Measurements from ENCODE around the gene ROCK2.

DNA sequence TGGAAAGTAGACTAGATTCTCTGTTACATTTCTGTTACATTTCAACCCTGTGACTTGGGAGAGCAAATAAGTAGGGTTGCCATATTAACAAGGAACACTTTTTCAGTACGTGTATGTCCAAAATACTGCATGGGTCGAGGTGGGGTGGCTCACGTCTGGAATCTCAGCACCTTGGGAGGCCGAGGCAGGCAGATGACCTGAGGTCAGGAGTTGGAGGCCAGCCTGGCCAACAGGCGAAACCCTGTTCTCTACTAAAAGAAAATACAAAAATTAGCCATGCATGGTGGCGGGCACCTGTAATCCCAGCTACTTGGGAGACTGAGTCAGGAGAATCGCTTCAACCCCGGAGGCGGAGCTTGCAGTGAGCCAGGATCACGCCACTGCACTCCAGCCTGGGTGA lies 178.0 kb downstream of the ROCK2 start:
- TF ChIP-seq POLR2AphosphoS5 (IDR thresholded peaks at IDR 0.05; ENCODE audit: low read depth, low read length): no peak
- TF ChIP-seq TAF1 (IDR thresholded peaks at IDR 0.05; ENCODE audit: borderline replicate concordance, insufficient read depth, low read length): no peak
- TF ChIP-seq, protein P1, sequence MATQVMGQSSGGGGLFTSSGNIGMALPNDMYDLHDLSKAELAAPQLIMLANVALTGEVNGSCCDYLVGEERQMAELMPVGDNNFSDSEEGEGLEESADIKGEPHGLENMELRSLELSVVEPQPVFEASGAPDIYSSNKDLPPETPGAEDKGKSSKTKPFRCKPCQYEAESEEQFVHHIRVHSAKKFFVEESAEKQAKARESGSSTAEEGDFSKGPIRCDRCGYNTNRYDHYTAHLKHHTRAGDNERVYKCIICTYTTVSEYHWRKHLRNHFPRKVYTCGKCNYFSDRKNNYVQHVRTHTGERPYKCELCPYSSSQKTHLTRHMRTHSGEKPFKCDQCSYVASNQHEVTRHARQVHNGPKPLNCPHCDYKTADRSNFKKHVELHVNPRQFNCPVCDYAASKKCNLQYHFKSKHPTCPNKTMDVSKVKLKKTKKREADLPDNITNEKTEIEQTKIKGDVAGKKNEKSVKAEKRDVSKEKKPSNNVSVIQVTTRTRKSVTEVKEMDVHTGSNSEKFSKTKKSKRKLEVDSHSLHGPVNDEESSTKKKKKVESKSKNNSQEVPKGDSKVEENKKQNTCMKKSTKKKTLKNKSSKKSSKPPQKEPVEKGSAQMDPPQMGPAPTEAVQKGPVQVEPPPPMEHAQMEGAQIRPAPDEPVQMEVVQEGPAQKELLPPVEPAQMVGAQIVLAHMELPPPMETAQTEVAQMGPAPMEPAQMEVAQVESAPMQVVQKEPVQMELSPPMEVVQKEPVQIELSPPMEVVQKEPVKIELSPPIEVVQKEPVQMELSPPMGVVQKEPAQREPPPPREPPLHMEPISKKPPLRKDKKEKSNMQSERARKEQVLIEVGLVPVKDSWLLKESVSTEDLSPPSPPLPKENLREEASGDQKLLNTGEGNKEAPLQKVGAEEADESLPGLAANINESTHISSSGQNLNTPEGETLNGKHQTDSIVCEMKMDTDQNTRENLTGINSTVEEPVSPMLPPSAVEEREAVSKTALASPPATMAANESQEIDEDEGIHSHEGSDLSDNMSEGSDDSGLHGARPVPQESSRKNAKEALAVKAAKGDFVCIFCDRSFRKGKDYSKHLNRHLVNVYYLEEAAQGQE (IDR thresholded peaks at IDR 0.05; ENCODE audit: insufficient read depth in 1 of 2, low read depth in 2 of 2, low read length in 2 of 2): no peak

Measured in PFSK-1 (cell line).